Chondrocyte (in vitro differentiated cells): ENCODE data around the gene SFXN2. TPM values are rescaled to one million over a fixed set of nuclear protein-coding genes. Genes with fewer than 3 reads are reported as not detected.
A peak's percentile ranks its signal among the peaks of the same experiment; 100 is the strongest.

Experiments used
- DNase-seq: peaks from one replicate; pipeline ENCODE4 v3.0.0; 2021; ENCODE audit warnings: mixed read lengths, low spot score
- H3K27ac Mint-ChIP-seq: one replicate; pipeline ENCODE4 v1.8.0; 2021; ENCODE audit warnings: mild to moderate bottlenecking, moderate library complexity, mixed read lengths; ENCODE audit not compliant: unreplicated experiment
- H3K27me3 Mint-ChIP-seq: 2 replicates; pipeline ENCODE4 v1.8.0; 2021; ENCODE audit warnings: low read depth, mixed read lengths
- H3K36me3 Mint-ChIP-seq: 2 replicates; pipeline ENCODE4 v1.8.0; 2021; ENCODE audit warnings: low read depth, mixed read lengths
- H3K4me1 Mint-ChIP-seq: 2 replicates; pipeline ENCODE4 v1.8.0; 2021; ENCODE audit warnings: low read depth, mild to moderate bottlenecking, mixed read lengths
- H3K4me3 Mint-ChIP-seq: one replicate; pipeline ENCODE4 v1.8.0; 2021; ENCODE audit warnings: mild to moderate bottlenecking, moderate library complexity, mixed read lengths; ENCODE audit not compliant: unreplicated experiment
- H3K9me3 Mint-ChIP-seq: 2 replicates; pipeline ENCODE4 v1.8.0; 2021; ENCODE audit warnings: low read depth, mixed read lengths
- total RNA-seq: library from RNA; stranded (reverse); gene quantifications from 3 replicates; pipeline ENCODE4 v1.2.1, GENCODE V29; 2021
- TF ChIP-seq, protein P1 (sequence below): fragments of 200-600 bp; sonication (generic); IDR thresholded peaks from 2 replicates; pipeline ENCODE4 v1.5.0; 2021; ENCODE audit warnings: antibody characterized with exemption, mild to moderate bottlenecking, moderate library complexity

The SFXN2 gene
- total RNA-seq, 1 donor from 2014 or later: 4.0 TPM

DNA sequence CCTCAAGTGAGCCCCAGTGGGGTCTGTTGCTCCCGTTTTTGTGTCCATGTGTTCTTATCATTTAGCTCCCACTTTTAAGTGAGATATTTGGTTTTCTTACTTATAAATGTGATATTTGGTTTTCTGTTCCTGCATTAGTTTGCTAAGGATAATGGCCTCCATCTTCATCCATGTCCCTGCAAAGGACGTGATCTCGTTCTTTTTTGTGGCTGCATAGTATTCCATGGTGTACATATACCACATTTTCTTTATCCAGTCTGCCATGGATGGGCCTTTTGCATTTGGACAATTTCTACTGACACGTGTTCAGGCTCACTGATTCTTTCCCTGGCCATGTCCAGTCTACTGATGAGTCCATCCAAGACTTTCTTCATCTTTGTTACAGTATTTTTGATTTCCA lies 9.6 kb downstream of the SFXN2 start:
- H3K27me3 Mint-ChIP-seq: no peaks in the 10 kb centered on the region

DNA sequence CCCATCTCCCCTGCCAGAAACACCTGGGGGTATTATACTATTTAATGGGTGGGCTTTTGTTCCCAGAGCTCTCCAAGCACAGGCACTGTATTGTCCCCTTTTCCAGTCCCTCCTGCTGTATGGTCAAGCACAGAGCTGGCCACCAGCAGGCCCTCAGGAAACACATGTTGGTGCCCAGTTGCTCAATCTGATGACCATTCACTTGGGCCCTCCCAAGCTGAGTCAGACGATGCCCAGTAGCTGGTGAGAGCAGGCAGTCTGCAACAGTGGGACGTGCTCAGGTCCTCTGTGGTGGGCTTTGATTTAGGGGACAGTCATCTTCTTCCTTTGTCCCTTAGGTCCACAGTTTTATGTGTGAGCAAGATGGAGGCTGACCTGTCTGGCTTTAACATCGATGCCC lies 11.8 kb downstream of the SFXN2 start:
- H3K27me3 Mint-ChIP-seq: no peaks in the 10 kb centered on the region
- H3K36me3 Mint-ChIP-seq: peaks cover 2% of the 10 kb centered on the region
- no peak for DNase-seq
- TF ChIP-seq, protein P1, sequence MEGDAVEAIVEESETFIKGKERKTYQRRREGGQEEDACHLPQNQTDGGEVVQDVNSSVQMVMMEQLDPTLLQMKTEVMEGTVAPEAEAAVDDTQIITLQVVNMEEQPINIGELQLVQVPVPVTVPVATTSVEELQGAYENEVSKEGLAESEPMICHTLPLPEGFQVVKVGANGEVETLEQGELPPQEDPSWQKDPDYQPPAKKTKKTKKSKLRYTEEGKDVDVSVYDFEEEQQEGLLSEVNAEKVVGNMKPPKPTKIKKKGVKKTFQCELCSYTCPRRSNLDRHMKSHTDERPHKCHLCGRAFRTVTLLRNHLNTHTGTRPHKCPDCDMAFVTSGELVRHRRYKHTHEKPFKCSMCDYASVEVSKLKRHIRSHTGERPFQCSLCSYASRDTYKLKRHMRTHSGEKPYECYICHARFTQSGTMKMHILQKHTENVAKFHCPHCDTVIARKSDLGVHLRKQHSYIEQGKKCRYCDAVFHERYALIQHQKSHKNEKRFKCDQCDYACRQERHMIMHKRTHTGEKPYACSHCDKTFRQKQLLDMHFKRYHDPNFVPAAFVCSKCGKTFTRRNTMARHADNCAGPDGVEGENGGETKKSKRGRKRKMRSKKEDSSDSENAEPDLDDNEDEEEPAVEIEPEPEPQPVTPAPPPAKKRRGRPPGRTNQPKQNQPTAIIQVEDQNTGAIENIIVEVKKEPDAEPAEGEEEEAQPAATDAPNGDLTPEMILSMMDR: no peak
- H3K4me3 Mint-ChIP-seq: no peak overlapping the region
- H3K27ac Mint-ChIP-seq: no peak overlapping the region
- no peaks in the 10 kb centered on the region for H3K9me3 Mint-ChIP-seq
- peaks cover 8% of the 10 kb centered on the region for H3K4me1 Mint-ChIP-seq

More for the DNA sequence above, 9.6 kb downstream of the SFXN2 start:
- Mint-ChIP-seq H3K4me3 (no peak overlapping the region), H3K4me1 (peaks cover 10% of the 10 kb centered on the region), H3K27ac (no peak overlapping the region), H3K9me3 (no peaks in the 10 kb centered on the region), H3K36me3 (peaks cover 2% of the 10 kb centered on the region)
- no peak for DNase-seq
- TF ChIP-seq, protein P1: no peak

DNA sequence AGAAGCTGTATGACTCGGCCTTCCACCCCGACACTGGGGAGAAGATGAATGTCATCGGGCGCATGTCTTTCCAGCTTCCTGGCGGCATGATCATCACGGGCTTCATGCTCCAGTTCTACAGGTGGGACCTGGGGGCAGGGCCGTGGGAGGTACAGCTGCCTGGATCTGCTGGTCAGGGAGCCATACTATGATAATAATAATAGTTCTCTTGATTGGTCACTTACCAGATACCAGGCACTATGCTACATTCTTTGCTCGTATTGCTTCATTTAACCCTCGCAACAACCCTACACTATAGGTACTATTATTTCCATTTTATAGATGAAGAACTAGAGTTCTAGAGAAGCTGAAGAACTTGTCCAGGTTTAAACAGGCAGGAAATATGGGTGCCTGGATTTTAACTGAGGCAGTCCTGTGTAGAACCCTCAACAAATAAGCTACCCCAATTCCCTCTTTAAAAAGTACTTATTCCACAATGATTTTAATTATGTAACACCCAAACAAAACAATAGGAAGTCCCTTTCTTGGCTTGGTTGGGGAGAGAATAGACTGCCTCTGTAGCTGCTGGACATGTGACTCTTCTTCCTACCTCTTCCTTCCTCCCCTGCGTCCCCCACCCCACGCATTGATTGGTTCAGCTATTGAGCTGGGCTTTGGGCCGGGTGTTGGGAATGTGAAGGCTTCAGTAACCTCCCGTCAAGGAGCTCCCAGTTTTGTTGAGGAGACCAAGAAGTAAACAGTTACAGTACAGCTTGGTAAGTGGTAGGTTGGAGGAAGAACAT lies 12.8 kb downstream of the SFXN2 start:
- Mint-ChIP-seq H3K27ac (no peak overlapping the region), H3K27me3 (no peaks in the 10 kb centered on the region), H3K36me3 (peaks cover 2% of the 10 kb centered on the region), H3K9me3 (no peaks in the 10 kb centered on the region), H3K4me3 (no peak overlapping the region), H3K4me1 (peaks cover 8% of the 10 kb centered on the region)
- TF ChIP-seq, protein P1: no peak
- DNase-seq: no peak

DNA sequence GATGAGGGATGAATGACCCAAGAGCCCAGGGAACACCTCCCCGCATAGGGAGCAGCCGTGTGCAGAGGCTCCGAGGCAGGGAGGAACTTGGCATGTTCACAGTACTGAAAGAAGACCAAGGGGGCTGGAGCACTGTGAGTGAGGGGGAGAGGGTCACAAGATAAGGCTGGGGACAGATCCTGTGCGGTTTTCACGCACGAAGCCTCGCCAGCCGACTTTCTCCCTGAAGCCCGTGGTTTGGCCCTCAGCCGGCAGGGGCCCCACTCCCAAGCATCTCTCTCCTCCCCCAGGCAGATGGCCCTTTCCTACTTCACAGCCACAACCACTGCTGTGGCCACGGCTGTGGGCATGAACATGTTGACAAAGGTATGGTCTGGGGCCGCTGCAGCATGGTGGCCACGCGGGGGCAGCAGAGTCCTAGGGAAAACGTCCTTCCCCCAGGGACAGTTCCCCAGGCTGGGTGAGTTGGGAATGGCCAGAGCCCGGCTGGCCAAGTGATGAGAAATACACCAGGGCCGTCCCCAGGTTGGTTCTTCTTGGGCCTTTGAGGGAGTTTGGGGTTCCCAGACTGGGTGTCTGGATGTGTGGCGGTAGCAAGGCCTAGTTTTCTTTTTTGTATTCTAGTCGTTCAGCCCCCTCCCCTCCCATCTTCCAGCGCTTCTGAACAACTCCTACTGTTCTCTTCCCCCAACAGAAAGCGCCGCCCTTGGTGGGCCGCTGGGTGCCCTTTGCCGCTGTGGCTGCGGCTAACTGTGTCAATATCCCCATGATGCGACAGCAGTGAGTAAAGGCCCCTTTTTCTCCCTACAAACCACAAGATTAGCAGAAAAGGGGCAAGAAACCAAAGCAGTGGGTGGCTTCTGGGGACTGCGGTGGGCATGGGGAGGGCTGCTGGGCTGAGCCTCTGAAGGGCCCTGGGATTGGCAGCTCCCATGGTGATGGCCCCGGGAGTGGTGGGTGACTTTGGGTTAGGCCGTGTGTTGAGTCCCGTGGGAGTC lies 14.9 kb downstream of the SFXN2 start:
- H3K4me3 Mint-ChIP-seq: no peak overlapping the region
- no peaks in the 10 kb centered on the region for H3K9me3 Mint-ChIP-seq
- H3K27me3 Mint-ChIP-seq: no peaks in the 10 kb centered on the region
- TF ChIP-seq, protein P1: peak; percentile 97
- no peak for DNase-seq
- H3K36me3 Mint-ChIP-seq: peaks cover 2% of the 10 kb centered on the region
- H3K4me1 Mint-ChIP-seq: peaks cover 8% of the 10 kb centered on the region
- H3K27ac Mint-ChIP-seq: no peak overlapping the region

DNA sequence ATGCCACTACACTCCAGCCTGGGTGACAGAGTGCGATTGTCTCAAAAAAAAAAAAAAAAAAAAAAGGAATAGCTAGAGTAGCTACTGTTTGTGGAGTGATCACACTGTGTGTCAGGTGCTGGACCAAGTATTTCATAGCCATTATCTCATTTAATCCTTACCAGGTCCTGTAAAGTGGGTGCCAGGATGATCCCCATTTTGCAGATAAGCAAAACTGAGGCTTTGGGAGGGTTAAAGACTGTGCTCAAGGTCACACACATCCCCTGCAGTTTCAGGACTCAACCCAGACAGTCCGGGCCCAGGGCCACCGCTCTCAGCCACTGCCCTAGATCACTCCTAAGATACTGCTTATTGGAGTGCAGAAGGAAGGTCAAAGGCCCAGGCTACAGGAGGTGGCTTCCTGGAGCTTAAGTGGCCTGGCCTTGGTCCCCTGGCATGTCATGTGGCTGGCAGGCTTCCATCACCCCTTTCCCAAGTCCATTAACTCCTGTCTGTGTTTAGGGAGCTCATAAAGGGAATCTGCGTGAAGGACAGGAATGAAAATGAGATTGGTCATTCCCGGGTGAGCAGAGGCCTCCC lies 16.9 kb downstream of the SFXN2 start:
- Mint-ChIP-seq H3K4me3 (no peak overlapping the region), H3K4me1 (peaks cover 5% of the 10 kb centered on the region), H3K36me3 (peaks cover 2% of the 10 kb centered on the region), H3K27ac (no peak overlapping the region), H3K9me3 (no peaks in the 10 kb centered on the region), H3K27me3 (no peaks in the 10 kb centered on the region)
- TF ChIP-seq, protein P1: no peak
- no peak for DNase-seq
